Omental fat pad (tissue), 4 donors: Measurements from ENCODE around the gene MPL. TPM values are rescaled to one million over a fixed set of nuclear protein-coding genes. Genes with fewer than 3 reads are reported as not detected.

ENCODE experiments used
- ATAC-seq: fragments of 150-250 bp; one replicate; pipeline ENCODE4 v1.9.1; 2016; ENCODE audit warnings: mild to moderate bottlenecking, moderate library complexity; ENCODE audit not compliant: low FRiP score
- DNase-seq: peaks from one replicate; pipeline ENCODE4 v3.0.0-alpha.2; 2019; ENCODE audit warnings: low spot score
- CTCF ChIP-seq, 3 donors: fragments of 450-650 bp; IDR thresholded peaks; one replicate each; pipeline ENCODE4 v1.5.1; 2016 to 2017; ENCODE audit warnings: antibody characterized with exemption in 3 of 3, mild to moderate bottlenecking in 3 of 3, moderate library complexity in 2 of 3
- total RNA-seq, 4 donors: library from RNA; depleted of rRNA; stranded (reverse); fragments of >200 nt; gene quantifications; one replicate each; pipeline ENCODE4 v1.1.0, GENCODE V29; 2016

MPL gene
- total RNA-seq, 4 donors from 2014 or later, result 0.36 to 0.44 TPM; not detected in 2

DNA sequence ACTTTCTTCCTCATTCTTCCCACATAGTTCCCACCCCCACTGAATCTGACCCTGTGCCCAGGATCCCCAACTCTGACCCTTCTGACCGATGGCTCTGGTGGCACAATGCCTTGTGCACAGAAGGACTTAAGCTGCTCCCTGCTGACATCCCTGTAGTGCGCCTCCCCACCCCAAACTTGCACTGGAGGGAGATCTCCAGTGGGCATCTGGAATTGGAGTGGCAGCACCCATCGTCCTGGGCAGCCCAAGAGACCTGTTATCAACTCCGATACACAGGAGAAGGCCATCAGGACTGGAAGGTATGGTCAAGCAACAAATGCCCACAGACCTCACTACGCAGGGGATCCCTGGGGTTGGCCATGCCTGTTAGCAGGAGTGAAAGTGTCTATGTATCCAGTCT lies 9.0 kb downstream of the MPL start:
- DNase-seq (no peak), ATAC-seq (no peak)
- TF ChIP-seq CTCF (IDR thresholded peaks at IDR 0.05), result no peak

GRCh38 chr1:43348343-43348808 lies 10.8 kb downstream of the MPL start:
- ATAC-seq (peak; percentile 38), DNase-seq (no peak)
- no peak for TF ChIP-seq CTCF (IDR thresholded peaks at IDR 0.05)

DNA sequence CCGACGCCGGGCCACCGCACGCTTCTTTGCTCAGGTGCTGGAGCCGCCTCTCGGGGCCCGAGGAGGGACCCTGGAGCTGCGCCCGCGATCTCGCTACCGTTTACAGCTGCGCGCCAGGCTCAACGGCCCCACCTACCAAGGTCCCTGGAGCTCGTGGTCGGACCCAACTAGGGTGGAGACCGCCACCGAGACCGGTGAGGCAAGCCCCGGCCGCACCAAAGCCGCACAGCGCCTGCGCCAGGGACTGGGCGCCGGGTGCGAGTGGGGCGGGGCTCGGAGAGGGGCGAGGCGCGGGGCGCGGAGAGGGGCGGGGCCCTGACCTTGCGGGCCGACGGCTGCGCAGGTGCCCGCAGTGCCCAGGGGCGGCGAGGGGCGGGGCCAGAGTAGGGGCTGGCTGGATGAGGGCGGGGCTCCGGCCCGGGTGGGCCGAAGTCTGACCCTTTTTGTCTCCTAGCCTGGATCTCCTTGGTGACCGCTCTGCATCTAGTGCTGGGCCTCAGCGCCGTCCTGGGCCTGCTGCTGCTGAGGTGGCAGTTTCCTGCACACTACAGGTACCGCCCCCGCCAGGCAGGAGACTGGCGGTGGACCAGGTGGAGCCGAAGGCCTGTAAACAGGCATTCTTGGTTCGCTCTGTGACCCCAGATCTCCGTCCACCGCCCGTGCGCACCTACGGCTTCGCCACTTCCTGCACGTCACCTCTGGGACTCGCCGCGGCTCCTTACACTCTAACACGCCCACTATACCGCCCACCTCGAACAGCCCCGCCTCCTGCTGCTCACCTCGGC lies 11.4 kb downstream of the MPL start:
- ATAC-seq (peak; percentile 94), DNase-seq (peak; percentile 49)
- no peak for TF ChIP-seq CTCF (IDR thresholded peaks at IDR 0.05)

- ATAC-seq, result no peak
- TF ChIP-seq CTCF (IDR thresholded peaks at IDR 0.05), result no peak
- DNase-seq, result no peak
Measured at GRCh38 chr1:43349594-43350306, 12.1 kb downstream of the MPL start.

DNA sequence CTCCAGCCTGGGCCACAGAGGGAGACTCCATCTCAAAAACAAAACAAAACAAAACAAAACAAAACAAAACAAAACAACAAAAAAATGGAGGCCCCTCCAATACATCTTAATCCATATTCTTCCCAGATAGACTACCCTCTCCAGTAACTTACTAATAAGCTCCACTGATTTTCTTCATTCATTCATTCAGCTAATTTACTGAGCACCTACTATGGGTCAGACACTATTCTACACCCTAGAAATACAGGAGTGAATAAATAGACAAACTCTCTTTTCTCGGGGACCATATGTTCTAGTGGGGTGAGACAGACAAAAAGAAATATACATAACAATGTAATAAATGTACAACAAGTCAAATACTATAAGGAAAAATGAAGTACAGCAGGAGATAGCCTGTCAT lies 13.4 kb downstream of the MPL start:
- ATAC-seq (no peak), DNase-seq (no peak)
- TF ChIP-seq CTCF (IDR thresholded peaks at IDR 0.05), result no peak

GRCh38 chr1:43351421-43352350 lies 14.1 kb downstream of the MPL start:
- TF ChIP-seq CTCF (IDR thresholded peaks at IDR 0.05), result no peak
- ATAC-seq (no peak), DNase-seq (no peak)
